Right lobe of liver (tissue), 6 donors: Measurements from ENCODE around the gene TICAM2. TPM values are rescaled to one million over a fixed set of nuclear protein-coding genes. Genes with fewer than 3 reads are reported as not detected.

Experiments used
- ATAC-seq, 4 donors: fragments of 200-7000 bp; cut with Tn5 transposase; one replicate each; pipeline ENCODE4 v1.9.1; 2020; ENCODE audit warnings: mild to moderate bottlenecking in 4 of 4, moderate library complexity in 4 of 4
- DNase-seq, 3 donors: peaks; one replicate each; pipeline ENCODE4 v3.0.0-alpha.2; 2020
- H3K27ac ChIP-seq, 3 donors: fragments of 200-600 bp; one replicate each; pipeline ENCODE4 v1.8.0; 2022
- H3K27me3 ChIP-seq, 2 donors: fragments of 200-600 bp; one replicate each; pipeline ENCODE4 v1.8.0; 2022
- H3K36me3 ChIP-seq, 4 donors: fragments of 200-600 bp; sonication (generic) in 1 of 4; one replicate each; pipeline versions ENCODE4 v1.5.1 to v1.8.0; 2017 to 2022; ENCODE audit warnings: control low read depth in 1 of 4
- H3K4me1 ChIP-seq, 4 donors: fragments of 200-600 bp; sonication (generic) in 1 of 4; one replicate each; pipeline versions ENCODE4 v1.5.1 to v1.8.0; 2017 to 2022; ENCODE audit warnings: control low read depth in 1 of 4
- H3K4me3 ChIP-seq, 3 donors: fragments of 200-600 bp; one replicate each; pipeline ENCODE4 v1.8.0; 2022
- H3K9me3 ChIP-seq, 4 donors: fragments of 200-600 bp; sonication (generic) in 1 of 4; one replicate each; pipeline versions ENCODE4 v1.5.1 to v1.8.0; 2017 to 2022; ENCODE audit warnings: control low read depth in 1 of 4
- POLR2A ChIP-seq: fragments of 450-650 bp; IDR thresholded peaks from one replicate; pipeline ENCODE4 v1.6.1; 2017; ENCODE audit warnings: antibody characterized with exemption, mild to moderate bottlenecking
- WGBS: methylation state at CpG from one replicate; pipeline ENCODE4 v1.1.6; 2018; ENCODE audit warnings: low coverage, low lambda C conversion rate; ENCODE audit not compliant: insufficient coverage; ENCODE audit errors: missing lambda C conversion rate; 5-methylcytosine and 5-hydroxymethylcytosine counted together
- intact Hi-C, 2 donors: fragments of 100-400 bp; cut with DNase I; formaldehyde crosslinking; loops; one replicate each; pipeline versions ENCODE4 v1.11.2 to v1.14.1; 2022
- total RNA-seq, 6 experiments: library from RNA; depleted of rRNA in 2 of 6; stranded (reverse); fragments of >200 nt in 2 of 6; fragmentation: NEBNext Ultra II Directional in 3 of 6; extraction: Animal tissue kit (Norgen Biotek cat#: 25700) in 3 of 6; gene quantifications; one replicate each; pipeline versions ENCODE4 v1.1.0 to v1.2.4, GENCODE V29; 2016 to 2023
- TF ChIP-seq, protein P1 (sequence below), 4 donors: fragments of 200-600 bp in 3 of 4; fragments of 450-650 bp in 1 of 4; IDR thresholded peaks; one replicate each; pipeline versions ENCODE4 v1.5.1 to v1.8.0; 2016 to 2022; ENCODE audit warnings: antibody characterized with exemption in 4 of 4, mild to moderate bottlenecking in 2 of 4
- donor health status: DM: no; HTN: yes; CAD: no.
- donor health status: DM: no; HTN: no; CAD: no.
- donor health status: DM: no; HTN: no; CAD: no.
- donor health status: DM: no; HTN: yes; CAD: no.
- donor health status: DM: no; HTN: yes; CAD: no.

TICAM2 gene
- total RNA-seq, 6 experiments from 2014 or later = 0.31 to 2.3 (median 2.1) TPM

GRCh38 chr5:115577329-115577728, 24.9 kb downstream of the TICAM2 start:
- intact Hi-C loops = loop anchor here (5.0 to 10.0 kb wide), 2 partner anchors 263 to 265 kb away; no protein-coding TSS in a partner anchor
- H3K4me3 ChIP-seq = no peak overlapping the region
- no peaks in the 10 kb centered on the region for H3K9me3 ChIP-seq
- H3K27ac ChIP-seq = no peak overlapping the region
- peaks cover 0 to 6% (median 0%) of the 10 kb centered on the region in 4 donors for H3K36me3 ChIP-seq
- ATAC-seq = no peak
- no peak for DNase-seq
- WGBS = 58% methylated on average over 2 of the region's 2 CpGs
- no peak for TF ChIP-seq POLR2A
- TF ChIP-seq, protein P1, sequence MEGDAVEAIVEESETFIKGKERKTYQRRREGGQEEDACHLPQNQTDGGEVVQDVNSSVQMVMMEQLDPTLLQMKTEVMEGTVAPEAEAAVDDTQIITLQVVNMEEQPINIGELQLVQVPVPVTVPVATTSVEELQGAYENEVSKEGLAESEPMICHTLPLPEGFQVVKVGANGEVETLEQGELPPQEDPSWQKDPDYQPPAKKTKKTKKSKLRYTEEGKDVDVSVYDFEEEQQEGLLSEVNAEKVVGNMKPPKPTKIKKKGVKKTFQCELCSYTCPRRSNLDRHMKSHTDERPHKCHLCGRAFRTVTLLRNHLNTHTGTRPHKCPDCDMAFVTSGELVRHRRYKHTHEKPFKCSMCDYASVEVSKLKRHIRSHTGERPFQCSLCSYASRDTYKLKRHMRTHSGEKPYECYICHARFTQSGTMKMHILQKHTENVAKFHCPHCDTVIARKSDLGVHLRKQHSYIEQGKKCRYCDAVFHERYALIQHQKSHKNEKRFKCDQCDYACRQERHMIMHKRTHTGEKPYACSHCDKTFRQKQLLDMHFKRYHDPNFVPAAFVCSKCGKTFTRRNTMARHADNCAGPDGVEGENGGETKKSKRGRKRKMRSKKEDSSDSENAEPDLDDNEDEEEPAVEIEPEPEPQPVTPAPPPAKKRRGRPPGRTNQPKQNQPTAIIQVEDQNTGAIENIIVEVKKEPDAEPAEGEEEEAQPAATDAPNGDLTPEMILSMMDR (IDR thresholded peaks at IDR 0.05) = no peak
- H3K4me1 ChIP-seq = no peaks in the 10 kb centered on the region
- no peaks in the 10 kb centered on the region for H3K27me3 ChIP-seq

GRCh38 chr5:115575167-115576070, 26.9 kb downstream of the TICAM2 start:
- WGBS = 63% methylated on average over 3 of the region's 5 CpGs

GRCh38 chr5:115573133-115573532, 29.1 kb downstream of the TICAM2 start:
- no peak overlapping the region for H3K4me3 ChIP-seq
- no peaks in the 10 kb centered on the region for H3K9me3 ChIP-seq
- 82% methylated on average over 2 of the region's 2 CpGs for WGBS
- no peak for ATAC-seq
- H3K4me1 ChIP-seq = no peaks in the 10 kb centered on the region
- TF ChIP-seq, protein P1 (IDR thresholded peaks at IDR 0.05) = no peak
- TF ChIP-seq POLR2A = no peak
- H3K27ac ChIP-seq = no peak overlapping the region
- no peaks in the 10 kb centered on the region for H3K36me3 ChIP-seq
- DNase-seq = no peak
- intact Hi-C loops = loop anchor here in 1 of 2 donors (10.0 kb wide), 1 partner anchor 258 kb away; no protein-coding TSS in a partner anchor
- no peaks in the 10 kb centered on the region for H3K27me3 ChIP-seq

More at GRCh38 chr5:115575167-115576070, 26.9 kb downstream of the TICAM2 start:
- Histone ChIP-seq H3K9me3 (no peaks in the 10 kb centered on the region), H3K4me1 (no peaks in the 10 kb centered on the region), H3K4me3 (no peak overlapping the region), H3K27me3 (no peaks in the 10 kb centered on the region), H3K27ac (no peak overlapping the region), H3K36me3 (peaks cover 0 to under 1% (median 0%) of the 10 kb centered on the region in 4 donors)
- TF ChIP-seq, protein P1 (IDR thresholded peaks at IDR 0.05) = no peak
- TF ChIP-seq POLR2A = no peak
- ATAC-seq (no peak), DNase-seq (no peak)
- intact Hi-C loops = loop anchor here (5.0 to 10.0 kb wide), 2 partner anchors 261 to 263 kb away; no protein-coding TSS in a partner anchor

DNA sequence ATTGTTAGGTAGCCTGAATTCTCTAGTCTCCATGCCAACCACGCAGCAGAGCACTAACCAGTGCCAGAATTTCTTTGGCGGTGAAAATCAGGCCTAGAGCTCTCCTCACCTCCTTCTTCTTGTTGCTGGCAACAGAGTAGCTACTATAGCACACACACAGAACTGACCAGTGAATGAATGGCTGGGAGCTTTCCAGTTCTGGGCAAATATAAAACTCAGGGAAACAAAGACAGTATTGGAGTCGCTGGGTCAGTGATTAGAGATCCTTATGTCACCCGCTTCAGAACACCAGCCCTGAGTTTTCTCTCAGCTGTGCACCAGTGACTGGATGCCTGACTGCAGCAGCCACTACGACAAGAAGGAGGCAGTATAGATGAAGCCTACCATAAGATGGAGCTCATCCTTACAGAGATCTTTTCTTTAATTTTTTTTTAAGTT, 30.8 kb downstream of the TICAM2 start:
- intact Hi-C loops = loop anchor here in 1 of 2 donors (10.0 kb wide), 1 partner anchor 257 kb away; no protein-coding TSS in a partner anchor
- 100% methylated on average over 2 of the region's 5 CpGs for WGBS
- Histone ChIP-seq H3K4me3 (no peak overlapping the region), H3K36me3 (no peaks in the 10 kb centered on the region), H3K4me1 (no peaks in the 10 kb centered on the region), H3K27ac (no peak overlapping the region), H3K9me3 (no peaks in the 10 kb centered on the region), H3K27me3 (no peaks in the 10 kb centered on the region)
- TF ChIP-seq POLR2A = no peak
- TF ChIP-seq, protein P1 (IDR thresholded peaks at IDR 0.05) = no peak
- peak in 1 of 4 donors; percentile 25 for ATAC-seq
- DNase-seq = no peak
